MM.1S (cell line): Measurements from ENCODE around the gene CGAS.

ENCODE experiments used
- CTCF ChIP-seq: fragments of 300-600 bp; sonication (generic); IDR thresholded peaks from 2 replicates; pipeline ENCODE4 v1.5.1; 2016; ENCODE audit warnings: antibody characterized with exemption, low read length, mixed read lengths
- EZH2 ChIP-seq: fragments of 300-600 bp; sonication (generic); optimal IDR thresholded peaks from 2 replicates; pipeline ENCODE3; 2017; ENCODE audit warnings: low read depth, mild to moderate bottlenecking, antibody characterized with exemption, low read length, mixed read lengths
- EZH2phosphoT487 ChIP-seq: fragments of 300-600 bp; sonication (generic); IDR thresholded peaks from 2 replicates; pipeline ENCODE4 v1.6.1; 2018; ENCODE audit warnings: antibody characterized with exemption, low read length

GRCh38 chr6:73451223-73452106 lies 632 bp downstream of the CGAS start:
- no peak for TF ChIP-seq CTCF
- TF ChIP-seq EZH2phosphoT487 = no peak
- TF ChIP-seq EZH2 = no peak
